ENCODE results near the gene SKP2. TPM values are rescaled to one million over a fixed set of nuclear protein-coding genes. Genes with fewer than 3 reads are reported as not detected.

Gene SKP2
- total RNA-seq = 1 to 10 TPM; 7.8 to 9.3 TPM

- Histone ChIP-seq H3K4me1 (replicated peaks) (peaks cover 4% of the 10 kb centered on the region), H3K27me3 (replicated peaks; ENCODE audit: insufficient read depth) (no peaks in the 10 kb centered on the region), H3K4me3 (peak within 1 kb of the TSS; percentile 71 to 88), H3K27ac (peak within 1 kb of the TSS; percentile 72 to 80), H3K9me3 (no peaks in the 10 kb centered on the region), H3K36me3 (no peaks in the 10 kb centered on the region)
- intact Hi-C loops (cut with DNase I) = loop anchor here (5.0 kb wide), 1 partner anchor 91 kb away; the partner anchor contains the start of gene NADK2
- DNase-seq (ENCODE audit: low spot score) = peak; percentile 98
- under 1% methylated on average over 50 of the region's 81 CpGs for WGBS
- TF ChIP-seq POLR2A (IDR thresholded peaks at IDR 0.05) (peak; percentile 45), CTCF (IDR thresholded peaks at IDR 0.05) (peak in 2 of 4 experiments; percentile 5 to 42), POLR2AphosphoS5 (IDR thresholded peaks at IDR 0.05) (peak; percentile 98)
These were observed at the start of gene SKP2, which contains the start of gene LMBRD2 for GRCh38 chr5:36151434-36152323. SKP2 (plus strand) TSS chr5:36152111; CDS start chr5:36152263, 152 bp downstream. LMBRD2 (minus strand) TSS chr5:36151887; CDS start chr5:36143349, 8,538 bp downstream.

GRCh38 chr5:36105819-36106218 lies 46.1 kb upstream of the SKP2 start:
- 83% methylated on average over 2 of the region's 2 CpGs for WGBS
- Histone ChIP-seq H3K4me1 (replicated peaks) (no peaks in the 10 kb centered on the region), H3K27me3 (replicated peaks; ENCODE audit: insufficient read depth) (no peaks in the 10 kb centered on the region), H3K9me3 (no peaks in the 10 kb centered on the region), H3K27ac (no peak overlapping the region), H3K4me3 (no peak overlapping the region), H3K36me3 (peaks cover 0 to 11% of the 10 kb centered on the region in 2 donors)
- TF ChIP-seq POLR2A (IDR thresholded peaks at IDR 0.05) = no peak
- no peak for TF ChIP-seq CTCF (IDR thresholded peaks at IDR 0.05)
- no peak for TF ChIP-seq POLR2AphosphoS5 (IDR thresholded peaks at IDR 0.05)
- no peak for DNase-seq (ENCODE audit: low spot score)
- intact Hi-C loops (cut with DNase I) = no loop called here

GRCh38 chr5:36108758-36109460 lies 43.0 kb upstream of the SKP2 start:
- H3K27ac ChIP-seq = no peak overlapping the region
- no peaks in the 10 kb centered on the region for H3K4me1 ChIP-seq (replicated peaks)
- TF ChIP-seq POLR2AphosphoS5 (IDR thresholded peaks at IDR 0.05) (no peak), POLR2A (IDR thresholded peaks at IDR 0.05) (no peak), CTCF (IDR thresholded peaks at IDR 0.05) (no peak)
- no peaks in the 10 kb centered on the region for H3K9me3 ChIP-seq
- no peaks in the 10 kb centered on the region for H3K27me3 ChIP-seq (replicated peaks; ENCODE audit: insufficient read depth)
- WGBS = 60% methylated on average over 3 of the region's 3 CpGs
- no peak for DNase-seq (ENCODE audit: low spot score)
- H3K36me3 ChIP-seq = peaks cover 0 to 11% of the 10 kb centered on the region in 2 donors
- intact Hi-C loops (cut with DNase I) = no loop called here
- H3K4me3 ChIP-seq = no peak overlapping the region

GRCh38 chr5:36111238-36111637 lies 40.7 kb upstream of the SKP2 start:
- no peak for TF ChIP-seq POLR2A (IDR thresholded peaks at IDR 0.05)
- no peak for TF ChIP-seq POLR2AphosphoS5 (IDR thresholded peaks at IDR 0.05)
- no peak for TF ChIP-seq CTCF (IDR thresholded peaks at IDR 0.05)
- 37% methylated on average over 1 of the region's 1 CpG for WGBS
- no peaks in the 10 kb centered on the region for H3K27me3 ChIP-seq (replicated peaks; ENCODE audit: insufficient read depth)
- peaks cover 0 to 11% of the 10 kb centered on the region in 2 donors for H3K36me3 ChIP-seq
- no peak overlapping the region for H3K4me3 ChIP-seq
- no peak overlapping the region for H3K27ac ChIP-seq
- no peaks in the 10 kb centered on the region for H3K4me1 ChIP-seq (replicated peaks)
- H3K9me3 ChIP-seq = no peaks in the 10 kb centered on the region
- no peak for DNase-seq (ENCODE audit: low spot score)
- intact Hi-C loops (cut with DNase I) = no loop called here
